ENCODE measurements around the gene B3GNT4. TPM values are rescaled to one million over a fixed set of nuclear protein-coding genes. Genes with fewer than 3 reads are reported as not detected.

B3GNT4 gene
- total RNA-seq, 2 experiments from 2014 or later, result not detected

DNA sequence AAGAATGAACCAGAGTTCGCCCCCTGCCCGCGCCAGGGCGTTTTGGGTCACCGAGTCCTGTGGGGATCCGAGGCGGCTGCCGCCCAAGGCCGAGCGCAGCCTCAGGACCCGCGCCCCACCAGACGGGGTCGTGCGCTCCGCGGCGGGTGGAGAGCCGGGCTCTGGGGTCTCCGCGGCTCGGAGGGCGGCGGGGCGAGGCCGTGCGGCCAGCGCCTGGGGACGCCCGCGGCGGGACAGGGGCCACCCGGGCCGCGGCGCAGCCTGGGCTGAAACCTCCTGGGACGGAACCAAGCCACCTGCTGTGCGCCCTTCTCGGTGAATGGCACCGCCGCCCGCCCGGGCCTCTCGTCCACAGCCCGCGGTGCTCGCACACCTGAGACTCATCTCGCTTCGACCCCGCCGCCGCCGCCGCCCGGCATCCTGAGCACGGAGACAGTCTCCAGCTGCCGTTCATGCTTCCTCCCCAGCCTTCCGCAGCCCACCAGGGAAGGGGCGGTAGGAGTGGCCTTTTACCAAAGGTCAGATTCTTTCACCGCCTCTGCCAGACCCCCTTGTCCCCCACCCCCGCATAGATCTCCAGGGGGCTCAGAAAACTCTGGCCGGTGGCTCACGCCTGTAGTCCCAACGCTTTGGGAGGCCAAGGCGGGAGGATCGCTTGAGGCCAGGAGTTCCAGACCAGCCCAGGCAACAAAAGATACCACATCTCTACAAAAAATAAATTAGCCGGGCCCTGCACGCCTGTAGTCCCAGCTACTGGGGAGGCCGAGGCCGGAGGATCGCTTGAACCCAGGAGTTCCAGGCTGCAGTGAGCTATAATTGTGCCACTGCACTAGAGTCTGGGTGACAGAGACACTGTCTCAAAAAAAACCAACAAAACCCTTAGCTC is 901 bp downstream of the B3GNT4 start:
- CTCF ChIA-PET, result interaction anchor here (1.1 to 1.6 kb wide), 3 partner anchors 12 to 62 kb away, joined by 3 to 5 read pairs (median 3); no protein-coding TSS in a partner anchor
- H3K9me3 ChIP-seq (ENCODE audit: control insufficient read depth in 1 of 2, insufficient read depth in 1 of 2, low read length in 2 of 2), result no peaks in the 10 kb centered on the region
- Mint-ChIP-seq H3K4me3 (peak overlapping the region; percentile 83), H3K36me3 (ENCODE audit: low read depth) (peaks cover 16% of the 10 kb centered on the region), H3K27me3 (no peaks in the 10 kb centered on the region), H3K27ac (peak overlapping the region; percentile 3), H3K9me3 (no peaks in the 10 kb centered on the region), H3K4me1 (ENCODE audit: low read depth) (peaks cover 12% of the 10 kb centered on the region)
- intact Hi-C loops (cut with DNase I, micrococcal nuclease), result loop anchor here in 1 of 2 experiments (2.0 kb wide), 1 partner anchor 20 kb away; no protein-coding TSS in a partner anchor
- ATAC-seq (ENCODE audit: poor library complexity) (peak; percentile 14), DNase-seq (peak in 5 of 14 experiments; percentile 25 to 56 (median 34))
- TF ChIP-seq, protein P1, sequence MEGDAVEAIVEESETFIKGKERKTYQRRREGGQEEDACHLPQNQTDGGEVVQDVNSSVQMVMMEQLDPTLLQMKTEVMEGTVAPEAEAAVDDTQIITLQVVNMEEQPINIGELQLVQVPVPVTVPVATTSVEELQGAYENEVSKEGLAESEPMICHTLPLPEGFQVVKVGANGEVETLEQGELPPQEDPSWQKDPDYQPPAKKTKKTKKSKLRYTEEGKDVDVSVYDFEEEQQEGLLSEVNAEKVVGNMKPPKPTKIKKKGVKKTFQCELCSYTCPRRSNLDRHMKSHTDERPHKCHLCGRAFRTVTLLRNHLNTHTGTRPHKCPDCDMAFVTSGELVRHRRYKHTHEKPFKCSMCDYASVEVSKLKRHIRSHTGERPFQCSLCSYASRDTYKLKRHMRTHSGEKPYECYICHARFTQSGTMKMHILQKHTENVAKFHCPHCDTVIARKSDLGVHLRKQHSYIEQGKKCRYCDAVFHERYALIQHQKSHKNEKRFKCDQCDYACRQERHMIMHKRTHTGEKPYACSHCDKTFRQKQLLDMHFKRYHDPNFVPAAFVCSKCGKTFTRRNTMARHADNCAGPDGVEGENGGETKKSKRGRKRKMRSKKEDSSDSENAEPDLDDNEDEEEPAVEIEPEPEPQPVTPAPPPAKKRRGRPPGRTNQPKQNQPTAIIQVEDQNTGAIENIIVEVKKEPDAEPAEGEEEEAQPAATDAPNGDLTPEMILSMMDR (IDR thresholded peaks at IDR 0.05), result no peak
- H3K4me3 ChIP-seq (ENCODE audit: low read length), result peak overlapping the region; percentile 31
- H3K27me3 ChIP-seq (ENCODE audit: control insufficient read depth in 1 of 2, insufficient read depth in 2 of 2, low read length in 2 of 2), result peaks cover 7 to 12% of the 10 kb centered on the region in 2 experiments
- POLR2A ChIA-PET, result interaction anchor here (1.3 to 2.9 kb wide), 6 partner anchors 19 to 762 kb away, joined by 3 to 15 read pairs (median 6); partner anchors contain the start of genes ABCB9 and DIABLO
- H3K36me3 ChIP-seq (ENCODE audit: insufficient read depth, low read length), result peaks cover 21% of the 10 kb centered on the region
- no peak overlapping the region for H3K27ac ChIP-seq (ENCODE audit: low read depth in 1 of 2, low read length in 2 of 2)
- peaks cover 14% of the 10 kb centered on the region for H3K4me1 ChIP-seq (ENCODE audit: insufficient read depth, low read length)

DNA sequence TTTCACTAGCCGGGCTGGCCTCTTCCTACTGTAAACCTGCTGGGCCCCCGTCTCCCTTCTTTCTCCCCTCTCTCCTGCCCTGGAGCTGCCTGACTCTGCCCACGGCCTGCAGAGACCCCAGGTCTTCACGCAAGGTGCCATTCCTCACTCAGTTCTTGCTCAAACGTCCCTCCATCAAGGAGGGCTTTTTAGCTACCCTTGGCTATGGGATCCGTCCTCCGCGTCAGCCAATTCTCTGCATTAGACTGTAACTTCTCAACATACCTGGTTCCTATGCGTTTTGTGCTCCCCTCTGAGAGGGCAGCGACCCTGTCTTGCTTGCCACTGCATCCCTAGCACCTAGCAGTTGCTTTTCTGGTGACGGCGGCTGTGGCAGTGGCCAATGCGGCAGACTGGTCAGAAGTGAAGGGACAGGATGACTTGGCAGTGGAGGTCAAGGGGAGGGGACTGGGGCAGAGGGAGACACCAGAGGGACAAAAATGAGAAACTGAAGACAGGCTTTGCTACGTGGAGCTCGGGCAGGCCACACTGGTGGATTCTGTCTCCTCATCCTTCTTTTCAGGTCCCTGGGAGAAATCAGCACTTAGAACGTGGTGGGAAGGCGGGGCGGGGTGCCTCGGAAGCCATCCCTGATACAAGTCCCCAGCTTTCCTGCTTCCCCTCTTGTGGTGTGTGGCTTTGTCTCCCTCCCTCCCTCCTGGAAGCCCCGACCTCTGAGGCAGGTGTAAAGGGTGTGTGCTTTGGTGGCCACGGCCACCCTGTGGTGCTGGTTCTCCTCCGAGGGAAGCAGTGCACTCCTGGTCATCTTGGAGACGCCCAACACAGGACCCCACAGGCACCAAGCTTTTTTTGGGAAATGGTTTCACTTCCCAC is 1.8 kb downstream of the B3GNT4 start:
- Mint-ChIP-seq H3K27ac (peak overlapping the region; percentile 9), H3K9me3 (no peaks in the 10 kb centered on the region), H3K4me1 (ENCODE audit: low read depth) (peaks cover 12% of the 10 kb centered on the region), H3K4me3 (peak overlapping the region; percentile 83), H3K27me3 (no peaks in the 10 kb centered on the region), H3K36me3 (ENCODE audit: low read depth) (peaks cover 24% of the 10 kb centered on the region)
- ATAC-seq (ENCODE audit: poor library complexity) (no peak), DNase-seq (no peak)
- H3K9me3 ChIP-seq (ENCODE audit: control insufficient read depth in 1 of 2, insufficient read depth in 1 of 2, low read length in 2 of 2), result no peaks in the 10 kb centered on the region
- peaks cover 27% of the 10 kb centered on the region for H3K36me3 ChIP-seq (ENCODE audit: insufficient read depth, low read length)
- POLR2A ChIA-PET, result interaction anchor here (0.5 to 2.9 kb wide), 3 partner anchors 21 to 62 kb away, joined by 3 to 15 read pairs (median 4); partner anchors contain the start of gene DIABLO
- peaks cover 14% of the 10 kb centered on the region for H3K4me1 ChIP-seq (ENCODE audit: insufficient read depth, low read length)
- TF ChIP-seq, protein P1 (IDR thresholded peaks at IDR 0.05), result no peak
- no peak overlapping the region for H3K27ac ChIP-seq (ENCODE audit: low read depth in 1 of 2, low read length in 2 of 2)
- H3K4me3 ChIP-seq (ENCODE audit: low read length), result no peak overlapping the region
- intact Hi-C loops (cut with DNase I, micrococcal nuclease), result loop anchor here in 1 of 2 experiments (2.0 kb wide), 1 partner anchor 20 kb away; no protein-coding TSS in a partner anchor
- peaks cover 7 to 12% of the 10 kb centered on the region in 2 experiments for H3K27me3 ChIP-seq (ENCODE audit: control insufficient read depth in 1 of 2, insufficient read depth in 2 of 2, low read length in 2 of 2)
- CTCF ChIA-PET, result interaction anchor here (1.1 to 1.6 kb wide), 3 partner anchors 11 to 61 kb away, joined by 3 to 5 read pairs (median 3); no protein-coding TSS in a partner anchor
